DMS 273 (cell line): ENCODE results near the gene AXL.

Experiments used
- DNase-seq: peaks from one replicate; lab custom pipeline; 2025; ENCODE audit not compliant: unreplicated experiment; lab: John Stamatoyannopoulos, UW

AXL gene

GRCh38 chr19:41233748-41234240 lies 14.8 kb downstream of the AXL start:
- DNase-seq = no peak

GRCh38 chr19:41234512-41235168 lies 15.6 kb downstream of the AXL start:
- no peak for DNase-seq

DNA sequence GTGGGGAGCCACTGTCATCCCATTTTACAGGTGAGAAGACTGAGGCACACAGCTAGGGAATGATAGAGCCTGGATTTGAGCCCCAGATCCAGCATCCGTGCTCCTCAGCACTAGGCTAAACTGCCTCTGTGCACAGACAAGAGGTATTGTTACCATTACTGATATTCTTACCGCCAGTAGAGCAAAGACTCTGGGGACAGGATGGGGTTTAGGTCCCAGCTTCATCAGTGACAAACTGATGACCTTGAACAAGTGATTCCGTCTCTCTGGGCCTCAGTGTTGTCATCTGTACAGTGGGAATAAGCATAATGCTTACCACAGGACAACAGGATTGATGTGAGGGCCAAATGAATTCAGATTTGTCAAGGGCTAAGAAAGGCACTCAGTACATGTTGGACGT lies 16.5 kb downstream of the AXL start:
- no peak for DNase-seq

- DNase-seq = no peak
These were observed 19.2 kb downstream of the AXL start for GRCh38 chr19:41238244-41238643.

GRCh38 chr19:41239363-41239762 lies 20.3 kb downstream of the AXL start:
- no peak for DNase-seq

- no peak for DNase-seq
These were observed 21.0 kb downstream of the AXL start for GRCh38 chr19:41239961-41240574.

DNA sequence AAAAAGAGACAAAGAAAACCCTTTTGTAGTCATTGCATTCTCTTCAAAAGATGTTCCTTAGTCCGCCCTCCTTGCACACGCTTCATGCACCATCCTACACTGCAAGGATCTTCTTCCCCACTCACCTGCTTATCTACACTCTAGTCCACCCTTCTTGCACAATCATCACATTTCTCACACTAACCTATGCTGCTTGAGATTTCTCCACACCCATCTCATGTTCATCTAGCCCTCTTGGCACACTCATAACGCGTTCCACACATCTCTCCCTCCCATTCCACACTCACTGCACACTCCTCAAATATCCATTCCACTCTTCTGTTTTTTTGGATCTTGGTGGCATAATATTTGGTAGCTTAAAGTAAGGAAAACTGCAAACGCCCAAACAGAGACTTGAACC lies 22.8 kb downstream of the AXL start:
- DNase-seq = no peak

DNA sequence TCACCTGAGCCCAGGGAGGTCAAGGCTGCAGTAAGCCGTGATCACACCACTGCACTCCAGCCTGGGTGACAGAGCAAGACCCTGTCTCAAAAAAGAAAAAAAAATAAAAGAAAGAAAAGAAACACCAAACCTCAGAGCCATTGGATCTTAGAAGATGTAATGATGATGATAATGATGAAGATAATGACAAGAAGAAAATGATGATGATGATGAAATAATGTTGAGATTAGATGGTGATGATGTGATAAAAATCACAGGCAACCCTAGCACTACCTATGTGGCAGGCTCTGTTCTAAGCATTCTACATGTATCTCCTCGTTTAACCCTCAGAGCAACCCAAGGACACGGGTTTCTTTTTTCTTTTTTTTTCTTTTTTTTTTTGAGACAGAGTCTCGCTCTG lies 25.1 kb downstream of the AXL start:
- no peak for DNase-seq

- no peak for DNase-seq
These were observed 26.8 kb downstream of the AXL start for GRCh38 chr19:41245843-41246242.

DNA sequence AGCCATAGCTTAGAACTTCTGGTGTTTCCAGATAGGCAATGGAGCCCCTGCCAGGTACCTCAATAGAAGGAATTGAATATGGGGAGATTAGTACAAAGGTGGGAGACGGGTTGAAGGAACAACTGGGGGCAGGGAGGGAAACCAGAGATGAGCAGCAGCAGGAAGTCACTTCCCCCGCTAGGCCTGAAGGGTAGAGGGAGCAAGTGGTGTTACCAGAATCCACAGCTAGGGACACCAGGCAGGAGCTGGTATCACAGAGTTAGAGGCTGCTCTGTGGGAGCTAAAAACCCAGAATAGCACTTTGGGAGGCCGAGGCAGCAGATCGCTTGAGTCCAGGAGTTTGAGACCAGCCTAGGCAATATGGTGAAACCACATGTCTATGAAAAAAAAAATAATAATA lies 29.9 kb downstream of the AXL start:
- DNase-seq = peak; percentile 14

DNA sequence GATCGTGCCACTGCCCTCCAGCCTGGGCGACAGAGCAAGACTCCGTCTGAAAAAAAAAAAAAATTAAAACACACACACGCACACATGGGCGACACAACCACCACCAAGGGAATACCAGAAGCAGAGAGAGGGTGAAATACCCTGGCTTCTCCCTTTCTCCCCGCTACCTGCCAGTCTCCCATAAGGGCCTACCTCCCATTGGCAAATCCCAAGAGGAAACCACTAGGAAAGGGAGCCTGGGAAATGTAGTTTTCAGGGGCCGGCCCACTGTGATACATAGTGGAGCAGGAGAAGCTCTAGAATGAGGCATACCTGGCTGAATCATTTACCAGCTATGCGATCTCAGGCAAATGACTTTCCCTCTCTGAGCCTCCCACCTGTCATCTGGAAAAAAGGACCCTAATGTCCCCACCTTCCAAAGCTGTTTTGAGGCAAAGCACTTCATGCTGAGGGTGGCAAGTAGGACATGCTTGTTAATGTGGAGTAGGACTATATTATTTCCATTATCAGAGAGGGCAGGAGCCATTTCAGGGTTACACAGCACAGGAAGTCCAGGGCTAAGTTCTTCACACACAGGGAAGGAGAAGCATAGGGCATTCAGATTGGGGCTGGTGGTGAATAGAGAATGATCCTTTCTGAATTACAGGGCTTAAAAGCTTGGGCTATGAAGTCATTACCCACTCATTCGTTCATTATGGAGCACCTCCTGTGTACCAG lies 30.8 kb downstream of the AXL start:
- DNase-seq = peak; percentile 27

DNA sequence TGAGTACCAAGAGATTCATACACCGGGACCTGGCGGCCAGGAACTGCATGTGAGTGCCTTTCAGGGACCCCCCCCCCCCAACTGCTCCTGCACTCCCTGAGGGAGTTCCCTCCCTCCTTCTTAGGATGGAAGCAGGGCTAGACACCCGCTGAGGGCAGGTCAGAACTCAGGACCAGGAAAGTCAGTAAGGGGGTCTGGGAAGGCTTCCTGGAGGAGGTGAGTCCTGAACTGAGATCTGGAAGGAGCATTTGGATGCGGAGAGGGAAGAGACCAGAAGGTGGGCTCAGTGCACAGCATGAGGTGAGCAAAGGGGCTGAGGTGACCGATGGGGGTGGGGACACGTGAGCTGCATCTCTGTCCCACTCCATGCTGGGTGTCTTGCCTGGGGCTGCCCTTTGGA lies 34.6 kb downstream of the AXL start:
- DNase-seq = no peak

- no peak for DNase-seq
These were observed 36.1 kb downstream of the AXL start for GRCh38 chr19:41255171-41255570.

DNA sequence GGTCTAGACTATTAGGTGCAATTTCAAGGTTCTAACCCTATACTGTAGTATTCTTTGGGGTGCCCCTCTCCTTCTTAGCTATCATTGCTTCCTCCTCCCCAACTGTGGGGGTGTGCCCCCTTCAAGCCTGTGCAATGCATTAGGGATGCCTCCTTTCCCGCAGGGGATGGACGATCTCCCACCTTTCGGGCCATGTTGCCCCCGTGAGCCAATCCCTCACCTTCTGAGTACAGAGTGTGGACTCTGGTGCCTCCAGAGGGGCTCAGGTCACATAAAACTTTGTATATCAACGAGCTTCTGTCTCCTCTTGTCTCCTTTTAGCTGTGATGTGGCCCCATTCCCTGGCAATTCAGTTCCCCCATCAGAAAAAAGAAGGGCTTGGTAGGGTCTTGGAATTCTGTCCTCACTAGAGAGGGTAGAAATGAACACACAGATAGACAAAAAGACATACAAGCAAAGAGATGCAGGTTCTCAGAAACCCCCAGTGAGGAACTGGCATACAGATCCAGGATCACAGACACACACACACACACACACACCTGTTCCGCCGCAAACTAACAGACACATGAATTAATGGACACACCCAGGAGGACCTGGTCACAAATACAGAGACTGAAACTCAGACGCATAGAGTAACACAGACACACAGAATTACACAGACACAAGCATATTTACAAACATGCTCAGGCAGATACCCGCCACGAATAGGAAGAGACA lies 42.6 kb downstream of the AXL start:
- DNase-seq = no peak

- DNase-seq = peak; percentile 91
These were observed 44.2 kb downstream of the AXL start for GRCh38 chr19:41263042-41263849.

DNA sequence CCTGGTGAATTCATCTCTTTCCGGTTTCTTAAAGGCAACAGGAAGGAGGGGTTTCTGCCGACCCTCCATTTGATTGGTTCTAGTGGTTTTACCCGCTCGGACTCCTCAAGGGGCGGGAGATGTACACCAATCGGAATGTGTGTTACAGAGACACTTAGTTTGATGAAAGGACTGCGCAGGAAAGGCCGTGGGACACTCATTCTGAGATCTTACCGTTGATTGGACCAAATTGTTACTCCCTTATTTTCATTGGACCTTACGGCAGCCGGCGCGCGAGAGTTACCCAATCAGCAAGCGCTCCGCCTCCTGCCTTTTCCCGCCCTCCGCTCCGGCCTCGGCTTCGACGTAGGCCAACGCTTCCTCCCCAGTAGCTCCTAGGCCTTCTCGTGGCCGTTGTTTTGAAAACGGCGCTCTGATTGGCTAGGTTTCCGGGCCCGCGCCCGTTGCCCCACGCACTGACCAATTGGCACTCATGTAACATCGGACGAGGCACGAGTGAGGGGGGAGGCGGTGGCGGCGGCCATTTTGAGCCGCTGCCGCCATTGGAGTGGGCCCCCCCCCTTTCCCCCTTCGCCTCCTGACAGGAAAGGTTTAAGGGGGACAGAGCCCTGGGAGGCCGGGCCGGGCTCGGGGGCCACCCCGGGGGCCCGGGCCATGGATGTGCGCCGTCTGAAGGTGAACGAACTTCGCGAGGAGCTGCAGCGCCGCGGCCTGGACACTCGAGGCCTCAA lies 45.0 kb downstream of the AXL start, which contains the start of gene HNRNPUL1:
HNRNPUL1 (plus strand) TSS at position 523 of the 731 bp plus-strand sequence; CDS start at position 655, 132 bp downstream.
- peak; percentile 100 for DNase-seq

- peak; percentile 74 for DNase-seq
These were observed 45.8 kb downstream of the AXL start for GRCh38 chr19:41264581-41265394.

- DNase-seq = peak; percentile 53
These were observed 46.6 kb downstream of the AXL start for GRCh38 chr19:41265395-41266153.
